Breast epithelium (tissue), 3 donors: ENCODE data around the gene SLC32A1.

Source experiments
- CTCF ChIP-seq, 3 donors: fragments of 450-650 bp; IDR thresholded peaks; one replicate each; pipeline ENCODE4 v1.5.1; 2016 to 2017; ENCODE audit warnings: antibody characterized with exemption in 3 of 3, mild to moderate bottlenecking in 3 of 3, moderate library complexity in 3 of 3
- POLR2A ChIP-seq: fragments of 450-650 bp; IDR thresholded peaks from one replicate; pipeline ENCODE4 v1.6.1; 2016; ENCODE audit warnings: antibody characterized with exemption, mild to moderate bottlenecking, moderate library complexity

DNA sequence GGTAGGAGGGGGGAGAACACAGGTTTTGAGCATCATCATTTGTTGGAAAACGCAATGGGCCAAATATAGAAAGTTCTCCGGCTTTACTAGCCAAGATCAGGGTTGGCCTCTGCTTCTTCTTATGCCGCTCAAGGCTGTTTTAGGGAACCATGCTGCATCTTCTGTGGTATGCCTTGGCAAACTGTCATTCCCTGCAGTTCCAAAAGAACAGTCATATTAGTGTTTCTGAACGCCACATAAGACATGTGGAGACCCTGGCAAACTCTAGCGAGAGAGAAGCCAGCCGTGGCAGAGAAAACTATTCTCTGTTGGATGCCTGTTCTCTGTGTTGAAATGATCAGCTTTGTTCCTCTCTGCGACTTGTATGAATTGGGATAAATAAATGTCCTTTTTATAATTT, 34.8 kb downstream of the SLC32A1 start:
- no peak for TF ChIP-seq CTCF (IDR thresholded peaks at IDR 0.05)
- no peak for TF ChIP-seq POLR2A
